Spleen (tissue), 11 donors: ENCODE measurements around the gene PRAF2. TPM values are rescaled to one million over a fixed set of nuclear protein-coding genes. Genes with fewer than 3 reads are reported as not detected.

Experiments
- DNase-seq: peaks from one replicate; pipeline ENCODE4 v3.0.0-alpha.2; 2020
- H3K27ac ChIP-seq, 8 donors: fragments of 200-600 bp; sonication (generic) in 7 of 8; 1 replicate in 4 of 8; 2 replicates in 4 of 8; pipeline versions ENCODE4 v1.5.0 to v1.8.0; 2016 to 2021; ENCODE audit warnings: inconsistent platforms in 4 of 8, mild to moderate bottlenecking in 4 of 8, moderate library complexity in 1 of 8
- H3K27me3 ChIP-seq, 7 donors: fragments of 200-600 bp; sonication (generic) in 6 of 7; replicated peaks in 1 of 7; 1 replicate in 4 of 7; 2 replicates in 3 of 7; pipeline versions ENCODE4 v1.5.0 to v1.8.0; 2016 to 2021; ENCODE audit warnings: inconsistent platforms in 3 of 7, mild to moderate bottlenecking in 1 of 7
- H3K36me3 ChIP-seq, 6 donors: fragments of 200-600 bp; sonication (generic) in 5 of 6; 1 replicate in 4 of 6; 2 replicates in 2 of 6; pipeline versions ENCODE4 v1.5.0 to v1.8.0; 2016 to 2021; ENCODE audit warnings: inconsistent platforms in 2 of 6
- H3K4me1 ChIP-seq, 6 donors: fragments of 200-600 bp; sonication (generic) in 5 of 6; 1 replicate in 3 of 6; 2 replicates in 3 of 6; pipeline versions ENCODE4 v1.5.0 to v1.8.0; 2016 to 2021; ENCODE audit warnings: inconsistent platforms in 3 of 6
- H3K4me3 ChIP-seq, 8 donors: fragments of 200-600 bp; sonication (generic) in 7 of 8; 1 replicate in 4 of 8; 2 replicates in 4 of 8; pipeline versions ENCODE4 v1.5.0 to v1.8.0; 2016 to 2021; ENCODE audit warnings: inconsistent platforms in 4 of 8, mild to moderate bottlenecking in 4 of 8, moderate library complexity in 2 of 8
- H3K9me3 ChIP-seq, 8 donors: fragments of 200-600 bp; sonication (generic) in 7 of 8; 1 replicate in 4 of 8; 2 replicates in 4 of 8; pipeline versions ENCODE4 v1.5.0 to v1.8.0; 2016 to 2021; ENCODE audit warnings: inconsistent platforms in 4 of 8
- CTCF ChIP-seq, 11 experiments: fragments of 200-600 bp in 7 of 11; fragments of 450-650 bp in 4 of 11; sonication (generic) in 4 of 11; IDR thresholded peaks in 8 of 11; conservative IDR thresholded peaks in 3 of 11; 1 replicate in 7 of 11; 2 replicates in 4 of 11; pipeline versions ENCODE4 v1.4.0 to v1.8.0; 2016 to 2021; ENCODE audit warnings: antibody characterized with exemption in 11 of 11, inconsistent platforms in 4 of 11, mild to moderate bottlenecking in 1 of 11
- POLR2A ChIP-seq, 3 donors: fragments of 450-650 bp; IDR thresholded peaks; one replicate each; pipeline ENCODE4 v1.5.1; 2017; ENCODE audit warnings: antibody characterized with exemption in 3 of 3, mild to moderate bottlenecking in 1 of 3
- POLR2AphosphoS5 ChIP-seq, 3 donors: sonication (generic); formaldehyde crosslinking; IDR thresholded peaks; one replicate each; pipeline ENCODE4 v1.5.1; 2017; ENCODE audit warnings: antibody characterized with exemption in 3 of 3
- WGBS, 5 donors: extraction: QIAGEN DNeasy Blood & Tissue Kit in 3 of 5; methylation state at CpG; one replicate each; pipeline versions ENCODE4 v1.1.5 to v1.1.7; 2013 to 2018; 5-methylcytosine and 5-hydroxymethylcytosine counted together
- intact Hi-C: fragments of 100-400 bp; cut with DNase I; formaldehyde crosslinking; loops from one replicate; pipeline ENCODE4 v1.15.0; 2023; ENCODE audit warnings: low total_unique reads
- polyA plus RNA-seq, 3 donors: library from polyadenylated mRNA; stranded (reverse); fragments of 200-250 nt; gene quantifications; one replicate each; pipeline ENCODE4 v1.2.1, GENCODE V29; 2013
- total RNA-seq, 7 donors: library from RNA; depleted of rRNA in 3 of 7; stranded (reverse); fragments of >200 nt in 3 of 7; fragmentation: NEBNext Ultra II Directional in 4 of 7; extraction: Animal tissue kit (Norgen Biotek cat#: 25700) in 4 of 7; gene quantifications; one replicate each; pipeline versions ENCODE4 v1.1.0 to v1.2.1, GENCODE V29; 2016 to 2021
- donor health status: healthy with polysubstance abuse.
- donor health status: DM: no; HTN: no; CAD: no; lungs with moderate emphysema.
- donor health status: DM: no; HTN: no; CAD: no.
- donor health status: Bipolar disorder and iron deficiency.
- donor health status: healthy.
- donor health status: DM: no; HTN: no; CAD: no.
- donor health status: DM: yes; HTN: yes; CAD: no.

Gene PRAF2
- total and polyA plus RNA-seq, 10 donors, result 15.4 to 23.7 (median 18.3) TPM

DNA sequence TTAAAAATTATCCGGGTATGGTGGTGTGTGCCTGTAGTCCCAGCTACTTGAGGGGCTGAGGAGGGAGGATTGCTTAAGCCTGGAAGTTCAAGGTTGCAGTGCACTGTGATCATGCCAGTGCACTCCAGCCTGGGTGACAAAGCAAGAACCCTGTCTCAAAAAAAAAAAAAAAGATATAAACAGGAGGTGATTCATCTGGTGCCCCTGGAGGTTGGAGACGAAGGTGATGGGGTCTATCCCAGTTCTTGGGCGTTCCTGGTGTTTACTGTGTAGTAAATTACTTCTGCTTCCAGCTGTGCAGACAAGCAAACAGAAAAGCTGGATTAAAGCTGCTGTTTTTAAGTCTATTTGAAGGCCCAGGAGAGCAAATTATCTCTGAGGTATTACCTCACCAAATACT lies 29.8 kb upstream of the PRAF2 start:
- intact Hi-C loops, result no loop called here
- Histone ChIP-seq H3K36me3 (peaks cover 0 to 9% (median 0%) of the 10 kb centered on the region in 6 donors), H3K27me3 (no peaks in the 10 kb centered on the region), H3K4me3 (no peak overlapping the region), H3K4me1 (peaks cover 0 to 16% (median 10%) of the 10 kb centered on the region in 6 donors), H3K27ac (no peak overlapping the region), H3K9me3 (no peaks in the 10 kb centered on the region)
- TF ChIP-seq POLR2AphosphoS5 (IDR thresholded peaks at IDR 0.05) (no peak), CTCF (IDR thresholded peaks at IDR 0.05 in 8 of 11, conservative IDR thresholded peaks at IDR 0.05 in 3 of 11) (no peak), POLR2A (IDR thresholded peaks at IDR 0.05) (no peak)
- no peak for DNase-seq
- WGBS, 5 donors, result 55 to 89% (median 62%) methylated on average over 3 of the region's 3 CpGs

- Histone ChIP-seq H3K36me3 (no peaks in the 10 kb centered on the region), H3K27me3 (no peaks in the 10 kb centered on the region), H3K27ac (no peak overlapping the region), H3K4me3 (no peak overlapping the region), H3K4me1 (peaks cover 0 to 16% (median 10%) of the 10 kb centered on the region in 6 donors), H3K9me3 (no peaks in the 10 kb centered on the region)
- 81 to 92% (median 83%) methylated on average over 8 to 9 of the region's 9 CpGs for WGBS, 5 donors
- DNase-seq, result no peak
- intact Hi-C loops, result no loop called here
- TF ChIP-seq POLR2A (IDR thresholded peaks at IDR 0.05), result no peak
- TF ChIP-seq POLR2AphosphoS5 (IDR thresholded peaks at IDR 0.05), result no peak
- TF ChIP-seq CTCF (IDR thresholded peaks at IDR 0.05 in 8 of 11, conservative IDR thresholded peaks at IDR 0.05 in 3 of 11), result no peak
Measured at GRCh38 chrX:49102190-49102589, 28.4 kb upstream of the PRAF2 start.

- peaks cover 0 to 16% (median 10%) of the 10 kb centered on the region in 6 donors for H3K4me1 ChIP-seq
- H3K4me3 ChIP-seq, result peak overlapping the region; percentile 40 to 77 (median 51)
- no peaks in the 10 kb centered on the region for H3K36me3 ChIP-seq
- DNase-seq, result no peak
- TF ChIP-seq POLR2A (IDR thresholded peaks at IDR 0.05) (no peak), POLR2AphosphoS5 (IDR thresholded peaks at IDR 0.05) (no peak), CTCF (IDR thresholded peaks at IDR 0.05 in 8 of 11, conservative IDR thresholded peaks at IDR 0.05 in 3 of 11) (no peak)
- H3K27me3 ChIP-seq, result no peaks in the 10 kb centered on the region
- peak overlapping the region; percentile 55 to 89 (median 78) for H3K27ac ChIP-seq
- WGBS, 5 donors, result 5 to 47% (median 7%) methylated on average over 3 to 9 of the region's 9 CpGs
- intact Hi-C loops, result no loop called here
- no peaks in the 10 kb centered on the region for H3K9me3 ChIP-seq
Measured at GRCh38 chrX:49101629-49101984, 27.8 kb upstream of the PRAF2 start.

GRCh38 chrX:49100704-49101628 lies 27.2 kb upstream of the PRAF2 start:
- 0 to 49% (median 1%) methylated on average over 2 to 74 of the region's 74 CpGs for WGBS, 5 donors
- Histone ChIP-seq H3K27me3 (no peaks in the 10 kb centered on the region), H3K27ac (peak overlapping the region; percentile 55 to 89 (median 78)), H3K4me1 (peaks cover 0 to 16% (median 10%) of the 10 kb centered on the region in 6 donors), H3K9me3 (no peaks in the 10 kb centered on the region), H3K36me3 (no peaks in the 10 kb centered on the region), H3K4me3 (peak overlapping the region; percentile 40 to 77 (median 51))
- DNase-seq, result peak; percentile 94
- TF ChIP-seq POLR2A (IDR thresholded peaks at IDR 0.05), result peak in 2 of 3 donors; percentile 51 to 55
- peak; percentile 92 to 94 (median 93) for TF ChIP-seq POLR2AphosphoS5 (IDR thresholded peaks at IDR 0.05)
- TF ChIP-seq CTCF (IDR thresholded peaks at IDR 0.05 in 8 of 11, conservative IDR thresholded peaks at IDR 0.05 in 3 of 11), result no peak
- intact Hi-C loops, result no loop called here
